SK-N-SH treated with all-trans-retinoic acid at 6 μM for 48 hours (cell line): ENCODE data around the gene NEB.

Experiments used
- ATAC-seq: fragments of 200-7000 bp; cut with Tn5 transposase; 3 replicates; pipeline ENCODE4 v1.9.1; 2020; ENCODE audit warnings: mild to moderate bottlenecking, moderate library complexity
- ARNTL ChIP-seq: fragments of 450-650 bp; formaldehyde crosslinking; IDR thresholded peaks from 2 replicates; pipeline ENCODE4 v1.5.0; 2020; ENCODE audit warnings: low read depth, mild to moderate bottlenecking, moderate library complexity, borderline replicate concordance
- BACH2 ChIP-seq: fragments of 250-450 bp; sonication (Bioruptor Pico); IDR thresholded peaks from 2 replicates; pipeline ENCODE4 v1.9.0; 2021; ENCODE audit warnings: mild to moderate bottlenecking, borderline replicate concordance
- CSDC2 ChIP-seq: fragments of 250-450 bp; sonication (Bioruptor Pico); IDR thresholded peaks from 2 replicates; pipeline ENCODE4 v1.5.0; 2020; ENCODE audit warnings: mild to moderate bottlenecking, moderate library complexity
- ESRRG ChIP-seq: fragments of 250-450 bp; sonication (Bioruptor Pico); IDR thresholded peaks from 2 replicates; pipeline ENCODE4 v1.6.1; 2021; ENCODE audit warnings: mild to moderate bottlenecking
- GLIS3 ChIP-seq: fragments of 250-450 bp; sonication (Bioruptor Pico); IDR thresholded peaks from 2 replicates; pipeline ENCODE4 v1.5.0; 2020; ENCODE audit warnings: mild to moderate bottlenecking, moderate library complexity
- ISL1 ChIP-seq: fragments of 250-450 bp; sonication (Bioruptor Pico); IDR thresholded peaks from 2 replicates; pipeline ENCODE4 v2.1.2; 2022; ENCODE audit warnings: mild to moderate bottlenecking, moderate library complexity
- OSR1 ChIP-seq: fragments of 250-450 bp; sonication (Bioruptor Pico); IDR thresholded peaks from 2 replicates; pipeline ENCODE4 v1.8.0; 2022; ENCODE audit warnings: moderate library complexity, mild to moderate bottlenecking, inconsistent platforms
- PATZ1 ChIP-seq: fragments of 250-450 bp; sonication (Bioruptor Pico); IDR thresholded peaks from 2 replicates; pipeline ENCODE4 v1.8.0; 2020; ENCODE audit warnings: mild to moderate bottlenecking, moderate library complexity, borderline replicate concordance
- PPARA ChIP-seq: fragments of 250-450 bp; sonication (Bioruptor Pico); IDR thresholded peaks from 2 replicates; pipeline ENCODE4 v1.5.0; 2020; ENCODE audit warnings: mild to moderate bottlenecking, borderline replicate concordance
- RARB ChIP-seq: fragments of 250-450 bp; sonication (Bioruptor Pico); IDR thresholded peaks from 2 replicates; pipeline ENCODE4 v1.8.0; 2021; ENCODE audit warnings: mild to moderate bottlenecking, moderate library complexity
- SNAI2 ChIP-seq: fragments of 250-450 bp; sonication (Bioruptor Pico); IDR thresholded peaks from 2 replicates; pipeline ENCODE4 v1.5.0; 2020; ENCODE audit warnings: mild to moderate bottlenecking, moderate library complexity
- TCF4 ChIP-seq: fragments of 250-450 bp; sonication (Bioruptor Pico); IDR thresholded peaks from 2 replicates; pipeline ENCODE4 v1.8.0; 2021; ENCODE audit warnings: mild to moderate bottlenecking, moderate library complexity, borderline replicate concordance
- TOX ChIP-seq: fragments of 250-450 bp; sonication (Bioruptor Pico); IDR thresholded peaks from 2 replicates; pipeline ENCODE4 v1.8.0; 2021; ENCODE audit warnings: mild to moderate bottlenecking, moderate library complexity, borderline replicate concordance
- ZC3H10 ChIP-seq: fragments of 250-450 bp; sonication (Bioruptor Pico); IDR thresholded peaks from 2 replicates; pipeline ENCODE4 v1.5.1; 2021; ENCODE audit warnings: mild to moderate bottlenecking, moderate library complexity
- ZFP3 ChIP-seq: fragments of 250-450 bp; sonication (Bioruptor Pico); IDR thresholded peaks from 2 replicates; pipeline ENCODE4 v1.5.0; 2020; ENCODE audit warnings: mild to moderate bottlenecking, moderate library complexity
- ZFP30 ChIP-seq: fragments of 450-650 bp; formaldehyde crosslinking; IDR thresholded peaks from 2 replicates; pipeline ENCODE4 v1.5.0; 2022; ENCODE audit warnings: mild to moderate bottlenecking, moderate library complexity
- ZNF565 ChIP-seq: fragments of 450-650 bp; formaldehyde crosslinking; conservative IDR thresholded peaks from 2 replicates; pipeline ENCODE4 v1.5.0; 2020; ENCODE audit warnings: low read depth, mild to moderate bottlenecking, moderate library complexity
- ZNF70 ChIP-seq: fragments of 450-650 bp; formaldehyde crosslinking; IDR thresholded peaks from 2 replicates; pipeline ENCODE4 v1.5.0; 2020; ENCODE audit warnings: mild to moderate bottlenecking, moderate library complexity
- TF ChIP-seq, protein P1 (sequence below): fragments of 250-450 bp; sonication (Bioruptor Pico); IDR thresholded peaks from 2 replicates; pipeline ENCODE4 v1.8.0; 2021; ENCODE audit warnings: low read depth, mild to moderate bottlenecking, moderate library complexity, borderline replicate concordance
- TF ChIP-seq, protein P2 (sequence below): fragments of 250-450 bp; sonication (Bioruptor Pico); IDR thresholded peaks from 2 replicates; pipeline ENCODE4 v1.5.1; 2020; ENCODE audit warnings: low read depth, mild to moderate bottlenecking, moderate library complexity
- TF ChIP-seq, protein P3 (sequence below): fragments of 250-450 bp; sonication (Bioruptor Pico); IDR thresholded peaks from 2 replicates; pipeline ENCODE4 v1.5.1; 2021; ENCODE audit warnings: mild to moderate bottlenecking, moderate library complexity

Gene NEB

GRCh38 chr2:151729837-151730236 is 4.4 kb downstream of the NEB start (continued):
- TF ChIP-seq, protein P1, sequence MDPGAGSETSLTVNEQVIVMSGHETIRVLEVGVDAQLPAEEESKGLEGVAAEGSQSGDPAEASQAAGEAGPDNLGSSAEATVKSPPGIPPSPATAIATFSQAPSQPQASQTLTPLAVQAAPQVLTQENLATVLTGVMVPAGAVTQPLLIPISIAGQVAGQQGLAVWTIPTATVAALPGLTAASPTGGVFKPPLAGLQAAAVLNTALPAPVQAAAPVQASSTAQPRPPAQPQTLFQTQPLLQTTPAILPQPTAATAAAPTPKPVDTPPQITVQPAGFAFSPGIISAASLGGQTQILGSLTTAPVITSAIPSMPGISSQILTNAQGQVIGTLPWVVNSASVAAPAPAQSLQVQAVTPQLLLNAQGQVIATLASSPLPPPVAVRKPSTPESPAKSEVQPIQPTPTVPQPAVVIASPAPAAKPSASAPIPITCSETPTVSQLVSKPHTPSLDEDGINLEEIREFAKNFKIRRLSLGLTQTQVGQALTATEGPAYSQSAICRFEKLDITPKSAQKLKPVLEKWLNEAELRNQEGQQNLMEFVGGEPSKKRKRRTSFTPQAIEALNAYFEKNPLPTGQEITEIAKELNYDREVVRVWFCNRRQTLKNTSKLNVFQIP (CRISPR knock-in tag), result no peak
- TF ChIP-seq ISL1, result no peak

- ATAC-seq, result no peak
Observed at GRCh38 chr2:151729415-151729811, 4.9 kb downstream of the NEB start.

GRCh38 chr2:151728804-151729414 is 5.4 kb downstream of the NEB start:
- no peak for ATAC-seq
- TF ChIP-seq ZFP30 (CRISPR knock-in tag), result no peak
- no peak for TF ChIP-seq ISL1
- TF ChIP-seq GLIS3 (CRISPR knock-in tag), result no peak
- TF ChIP-seq TCF4, result no peak
- no peak for TF ChIP-seq ZNF565
- no peak for TF ChIP-seq OSR1
- TF ChIP-seq ESRRG, result no peak
- TF ChIP-seq BACH2, result no peak
- no peak for TF ChIP-seq TOX (CRISPR knock-in tag)
- TF ChIP-seq, all 23 proteins: peak for 0

More at GRCh38 chr2:151729415-151729811, 4.9 kb downstream of the NEB start:
- TF ChIP-seq TCF4 (no peak), CSDC2 (CRISPR knock-in tag) (no peak), ZC3H10 (CRISPR knock-in tag) (no peak), TOX (CRISPR knock-in tag) (no peak), GLIS3 (CRISPR knock-in tag) (no peak), ZFP3 (no peak)
- TF ChIP-seq, protein P2, sequence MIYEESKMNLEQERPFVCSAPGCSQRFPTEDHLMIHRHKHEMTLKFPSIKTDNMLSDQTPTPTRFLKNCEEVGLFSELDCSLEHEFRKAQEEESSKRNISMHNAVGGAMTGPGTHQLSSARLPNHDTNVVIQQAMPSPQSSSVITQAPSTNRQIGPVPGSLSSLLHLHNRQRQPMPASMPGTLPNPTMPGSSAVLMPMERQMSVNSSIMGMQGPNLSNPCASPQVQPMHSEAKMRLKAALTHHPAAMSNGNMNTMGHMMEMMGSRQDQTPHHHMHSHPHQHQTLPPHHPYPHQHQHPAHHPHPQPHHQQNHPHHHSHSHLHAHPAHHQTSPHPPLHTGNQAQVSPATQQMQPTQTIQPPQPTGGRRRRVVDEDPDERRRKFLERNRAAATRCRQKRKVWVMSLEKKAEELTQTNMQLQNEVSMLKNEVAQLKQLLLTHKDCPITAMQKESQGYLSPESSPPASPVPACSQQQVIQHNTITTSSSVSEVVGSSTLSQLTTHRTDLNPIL (CRISPR knock-in tag), result no peak

GRCh38 chr2:151727593-151728552 is 6.4 kb downstream of the NEB start:
- no peak for ATAC-seq
- TF ChIP-seq RARB (CRISPR knock-in tag) (no peak), CSDC2 (CRISPR knock-in tag) (no peak), ZFP3 (no peak), ARNTL (CRISPR knock-in tag) (no peak), ESRRG (no peak), OSR1 (no peak), TCF4 (no peak), PPARA (no peak)
- TF ChIP-seq, protein P1 (CRISPR knock-in tag), result no peak

DNA sequence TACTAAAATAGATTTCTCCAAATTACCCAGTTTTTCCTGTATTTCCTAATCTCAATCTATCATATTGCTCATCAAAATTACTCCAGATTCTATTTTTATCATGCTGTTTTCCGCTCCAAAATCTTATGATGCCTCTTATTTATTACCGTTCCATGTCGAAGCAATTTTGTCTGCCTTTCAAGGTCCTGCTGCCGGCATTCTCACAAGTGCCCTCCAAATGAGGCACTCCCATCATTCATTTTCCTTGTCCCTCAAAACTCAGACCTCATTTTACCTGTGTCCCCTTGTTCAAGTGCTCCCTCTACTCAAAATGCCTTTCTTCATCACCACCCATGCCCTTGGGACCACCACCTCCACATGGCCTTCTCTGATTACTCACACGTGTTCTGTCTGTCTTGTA is 13.1 kb downstream of the NEB start:
- ATAC-seq, result no peak
- TF ChIP-seq ZNF70 (CRISPR knock-in tag) (no peak), SNAI2 (CRISPR knock-in tag) (no peak), TCF4 (no peak), ZFP30 (CRISPR knock-in tag) (no peak), ZNF565 (no peak), PATZ1 (no peak), ESRRG (no peak), PPARA (no peak), CSDC2 (CRISPR knock-in tag) (no peak)
- TF ChIP-seq, protein P3, sequence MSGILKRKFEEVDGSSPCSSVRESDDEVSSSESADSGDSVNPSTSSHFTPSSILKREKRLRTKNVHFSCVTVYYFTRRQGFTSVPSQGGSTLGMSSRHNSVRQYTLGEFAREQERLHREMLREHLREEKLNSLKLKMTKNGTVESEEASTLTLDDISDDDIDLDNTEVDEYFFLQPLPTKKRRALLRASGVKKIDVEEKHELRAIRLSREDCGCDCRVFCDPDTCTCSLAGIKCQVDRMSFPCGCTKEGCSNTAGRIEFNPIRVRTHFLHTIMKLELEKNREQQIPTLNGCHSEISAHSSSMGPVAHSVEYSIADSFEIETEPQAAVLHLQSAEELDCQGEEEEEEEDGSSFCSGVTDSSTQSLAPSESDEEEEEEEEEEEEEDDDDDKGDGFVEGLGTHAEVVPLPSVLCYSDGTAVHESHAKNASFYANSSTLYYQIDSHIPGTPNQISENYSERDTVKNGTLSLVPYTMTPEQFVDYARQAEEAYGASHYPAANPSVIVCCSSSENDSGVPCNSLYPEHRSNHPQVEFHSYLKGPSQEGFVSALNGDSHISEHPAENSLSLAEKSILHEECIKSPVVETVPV (CRISPR knock-in tag), result no peak
- TF ChIP-seq, protein P2 (CRISPR knock-in tag), result no peak
- TF ChIP-seq, protein P1 (CRISPR knock-in tag), result no peak
